GM10248 (cell line): ENCODE measurements around the gene NLRP11.

Experiments used
- CTCF ChIA-PET: fragments of 300-600 bp; sonication (Branson Sonifier 250); formaldehyde crosslinking; extraction: SDS; loops from one replicate; lab custom pipeline; 2021; ENCODE audit warnings: antibody characterized with exemption; lab: Yijun Ruan, JAX
- POLR2A ChIA-PET: fragments of 350-650 bp; sonication (Branson Sonifier 250); formaldehyde crosslinking; extraction: SDS; loops from one replicate; lab custom pipeline; 2020; ENCODE audit warnings: antibody characterized with exemption; lab: Yijun Ruan, JAX
- DNase-seq: peaks from one replicate; pipeline ENCODE4 v3.0.0; 2012; ENCODE audit errors: extremely low spot score
- CTCF ChIP-seq: IDR thresholded peaks from 2 replicates; pipeline ENCODE4 v1.5.1; 2012; ENCODE audit warnings: mild to moderate bottlenecking, low read depth; ENCODE audit errors: extremely low read depth, missing control alignments, control extremely low read depth

NLRP11 gene

GRCh38 chr19:55858401-55858800 is 26.6 kb upstream of the NLRP11 start:
- POLR2A ChIA-PET = no interaction called here
- CTCF ChIA-PET = no interaction called here
- TF ChIP-seq CTCF = no peak
- no peak for DNase-seq

GRCh38 chr19:55857974-55858373 is 26.2 kb upstream of the NLRP11 start:
- no peak for DNase-seq
- no peak for TF ChIP-seq CTCF
- CTCF ChIA-PET = no interaction called here
- POLR2A ChIA-PET = no interaction called here

- TF ChIP-seq CTCF = no peak
- POLR2A ChIA-PET = no interaction called here
- DNase-seq = no peak
- CTCF ChIA-PET = no interaction called here
Measured at GRCh38 chr19:55857149-55857548, 25.4 kb upstream of the NLRP11 start.

GRCh38 chr19:55855160-55855559 is 23.4 kb upstream of the NLRP11 start:
- POLR2A ChIA-PET = no interaction called here
- CTCF ChIA-PET = no interaction called here
- no peak for TF ChIP-seq CTCF
- no peak for DNase-seq

GRCh38 chr19:55838906-55839305 is 7.1 kb upstream of the NLRP11 start:
- ChIA-PET CTCF (no interaction called here), POLR2A (no interaction called here)
- DNase-seq = no peak
- no peak for TF ChIP-seq CTCF

- ChIA-PET CTCF (no interaction called here), POLR2A (no interaction called here)
- DNase-seq = no peak
- TF ChIP-seq CTCF = no peak
Measured at GRCh38 chr19:55838251-55838650, 6.5 kb upstream of the NLRP11 start.

- CTCF ChIA-PET = no interaction called here
- TF ChIP-seq CTCF = no peak
- DNase-seq = no peak
Measured at GRCh38 chr19:55836340-55836739, 4.5 kb upstream of the NLRP11 start, which contains the start of gene NLRP4. NLRP4 (plus strand) TSS chr19:55836540; CDS start chr19:55852081, 15,541 bp downstream.

More at GRCh38 chr19:55836340-55836739, 4.5 kb upstream of the NLRP11 start, which contains the start of gene NLRP4:
- POLR2A ChIA-PET = no interaction called here
